ENCODE results near the gene CHP1. TPM values are rescaled to one million over a fixed set of nuclear protein-coding genes. Genes with fewer than 3 reads are reported as not detected.
"Not testable (repeated sequence)": the region's sequence is repeated elsewhere in the genome, so short reads cannot be mapped to it uniquely, and the experiment has no call there.

CHP1 gene
- total RNA-seq, 1 experiment from 2014 or later: 22.5 TPM

GRCh38 chr15:41256577-41257038 is 25.5 kb downstream of the CHP1 start:
- no peak for DNase-seq (ENCODE audit: low read depth)

DNA sequence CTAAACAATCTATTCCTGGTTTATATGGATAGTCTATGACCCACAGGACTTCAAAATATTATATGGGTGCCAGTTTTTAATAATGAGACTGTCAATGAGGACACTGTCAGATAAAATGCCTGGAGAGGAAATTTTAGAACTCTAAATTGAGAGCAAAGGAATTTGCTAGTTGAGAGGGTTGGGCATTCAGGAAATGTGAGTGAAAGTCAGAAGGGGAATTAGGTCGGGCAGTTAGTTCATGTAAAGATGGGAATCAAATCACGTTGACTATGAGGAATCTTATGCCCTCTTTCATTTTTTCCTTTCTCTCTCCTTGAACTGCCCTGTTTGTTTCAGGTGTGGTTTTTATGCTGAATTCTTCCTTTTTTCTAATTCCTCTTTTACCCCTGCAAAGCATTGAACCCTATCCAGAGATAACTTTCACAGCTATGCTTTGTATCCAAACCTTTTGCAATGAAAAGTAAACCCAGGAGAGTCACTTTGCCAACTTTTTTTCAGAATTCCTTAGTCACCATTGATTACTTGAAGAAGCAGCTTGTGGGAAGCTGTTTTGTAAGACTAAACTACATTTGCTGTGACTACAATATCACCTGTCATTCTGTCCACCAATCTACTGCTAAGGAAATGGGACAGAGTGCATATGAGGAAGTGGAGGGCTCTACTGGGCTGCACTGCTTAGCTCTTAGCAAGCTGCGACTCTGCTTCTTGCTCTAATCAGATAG is 27.8 kb downstream of the CHP1 start:
- DNase-seq (ENCODE audit: low read depth): peak; percentile 23

GRCh38 chr15:41259546-41260189 is 28.6 kb downstream of the CHP1 start:
- no peak for DNase-seq (ENCODE audit: low read depth)

- not testable (repeated sequence) for DNase-seq (ENCODE audit: low read depth)
Observed at GRCh38 chr15:41260924-41261323, 29.9 kb downstream of the CHP1 start.

DNA sequence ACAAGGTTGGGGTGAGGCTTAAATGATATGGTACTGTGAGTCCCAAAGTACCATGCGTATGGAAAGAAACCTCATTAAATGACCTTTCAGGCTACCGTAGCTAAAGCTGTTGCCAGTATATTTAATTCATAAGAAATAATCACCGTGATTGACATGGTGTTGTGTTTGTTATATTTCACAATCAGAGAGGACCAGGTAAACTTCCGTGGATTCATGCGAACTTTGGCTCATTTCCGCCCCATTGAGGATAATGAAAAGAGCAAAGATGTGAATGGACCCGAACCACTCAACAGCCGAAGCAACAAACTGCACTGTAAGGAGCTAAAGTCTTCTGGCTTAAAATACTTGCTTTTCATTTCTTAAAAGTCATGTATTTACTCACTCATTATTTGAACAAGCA is 31.5 kb downstream of the CHP1 start:
- no peak for DNase-seq (ENCODE audit: low read depth)

DNA sequence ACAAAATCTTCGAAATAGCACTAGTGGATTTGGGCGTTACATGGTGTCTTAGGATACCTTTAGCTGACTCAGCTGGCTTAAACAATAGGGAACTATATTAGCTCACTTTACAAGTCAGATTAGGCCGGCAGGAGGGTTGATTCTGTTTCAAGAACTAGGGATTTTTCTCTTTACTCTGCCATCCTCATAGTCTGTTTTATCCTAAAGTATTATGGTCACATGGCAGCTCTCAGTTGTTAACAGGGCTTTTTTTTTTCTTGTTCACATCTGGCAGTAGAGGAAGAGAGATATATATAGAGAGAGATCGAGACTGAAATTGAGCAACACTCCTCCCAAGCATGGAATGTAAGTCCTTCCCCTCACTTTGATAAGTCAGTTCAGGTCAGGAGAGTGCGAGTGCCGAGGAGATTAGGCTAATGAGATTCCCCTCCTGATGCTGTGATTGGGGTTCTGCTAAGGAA is 32.9 kb downstream of the CHP1 start:
- no peak for DNase-seq (ENCODE audit: low read depth)

GRCh38 chr15:41269887-41270286 is 38.8 kb downstream of the CHP1 start:
- no peak for DNase-seq (ENCODE audit: low read depth)

GRCh38 chr15:41276831-41277230 is 45.8 kb downstream of the CHP1 start:
- DNase-seq (ENCODE audit: low read depth): no peak

- no peak for DNase-seq (ENCODE audit: low read depth)
Observed at GRCh38 chr15:41278319-41278718, 47.3 kb downstream of the CHP1 start.

GRCh38 chr15:41279535-41280283 is 48.6 kb downstream of the CHP1 start:
- DNase-seq (ENCODE audit: low read depth): no peak

DNA sequence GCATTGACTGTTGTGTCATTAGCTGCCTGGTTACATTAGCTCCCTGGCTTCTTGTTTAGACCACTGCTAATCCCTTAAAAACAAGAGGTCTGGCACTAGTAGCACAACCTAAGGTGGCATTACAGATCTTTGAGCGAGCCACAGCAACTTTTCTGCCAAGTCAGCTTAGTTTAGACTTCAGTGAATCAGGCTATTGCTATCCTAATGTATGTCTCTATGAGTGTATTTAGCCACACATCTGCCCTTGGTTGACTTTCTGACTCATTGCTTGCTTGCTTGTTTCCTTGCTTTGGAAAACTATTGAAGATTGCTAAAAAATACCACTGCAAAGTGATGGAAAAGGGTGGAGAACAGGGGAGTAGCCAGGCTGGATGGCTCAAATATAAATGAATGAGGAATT is 50.2 kb downstream of the CHP1 start:
- peak; percentile 39 for DNase-seq (ENCODE audit: low read depth)

- not testable (repeated sequence) for DNase-seq (ENCODE audit: low read depth)
Observed at GRCh38 chr15:41282436-41282835, 51.4 kb downstream of the CHP1 start.

GRCh38 chr15:41282980-41283652 is 52.0 kb downstream of the CHP1 start:
- not testable (repeated sequence) for DNase-seq (ENCODE audit: low read depth)

DNA sequence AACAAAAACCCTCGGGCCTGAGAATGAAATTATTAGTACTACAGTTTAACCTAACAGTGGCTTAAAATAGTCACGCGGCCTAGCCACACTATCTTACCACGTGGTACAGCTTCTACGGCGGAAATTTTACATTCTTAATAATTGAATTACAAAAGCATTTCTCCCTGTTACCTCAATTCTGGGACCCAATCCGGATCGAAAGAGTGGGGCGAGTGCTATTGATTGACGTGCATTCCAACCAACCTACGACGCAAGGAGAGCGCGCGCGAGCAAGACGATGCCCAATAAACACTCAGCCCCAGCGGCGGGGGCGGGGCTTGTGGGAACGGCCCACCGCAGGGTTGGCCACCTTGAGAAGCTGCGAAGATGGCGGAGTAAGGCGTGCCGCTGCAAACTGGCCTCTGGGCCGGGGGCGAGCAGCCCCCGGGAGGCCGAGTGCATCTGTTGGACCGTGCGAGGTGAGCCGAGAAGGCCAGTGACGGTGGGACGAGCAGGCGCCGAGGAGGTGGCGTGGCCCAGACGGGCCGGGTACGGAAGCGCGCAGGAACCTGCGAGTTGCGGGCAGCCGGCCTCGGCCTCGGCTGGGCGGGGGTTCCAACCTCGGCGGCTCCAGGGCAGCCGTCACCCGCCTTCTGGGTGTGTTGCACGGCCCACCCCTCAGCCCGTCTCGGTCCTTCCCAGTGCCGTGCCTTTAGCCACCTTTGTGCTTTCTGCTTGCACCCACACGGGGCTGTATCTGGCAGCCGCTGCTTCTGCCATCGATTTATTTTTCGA is 52.8 kb downstream of the CHP1 start:
- peak; percentile 98 for DNase-seq (ENCODE audit: low read depth)

DNA sequence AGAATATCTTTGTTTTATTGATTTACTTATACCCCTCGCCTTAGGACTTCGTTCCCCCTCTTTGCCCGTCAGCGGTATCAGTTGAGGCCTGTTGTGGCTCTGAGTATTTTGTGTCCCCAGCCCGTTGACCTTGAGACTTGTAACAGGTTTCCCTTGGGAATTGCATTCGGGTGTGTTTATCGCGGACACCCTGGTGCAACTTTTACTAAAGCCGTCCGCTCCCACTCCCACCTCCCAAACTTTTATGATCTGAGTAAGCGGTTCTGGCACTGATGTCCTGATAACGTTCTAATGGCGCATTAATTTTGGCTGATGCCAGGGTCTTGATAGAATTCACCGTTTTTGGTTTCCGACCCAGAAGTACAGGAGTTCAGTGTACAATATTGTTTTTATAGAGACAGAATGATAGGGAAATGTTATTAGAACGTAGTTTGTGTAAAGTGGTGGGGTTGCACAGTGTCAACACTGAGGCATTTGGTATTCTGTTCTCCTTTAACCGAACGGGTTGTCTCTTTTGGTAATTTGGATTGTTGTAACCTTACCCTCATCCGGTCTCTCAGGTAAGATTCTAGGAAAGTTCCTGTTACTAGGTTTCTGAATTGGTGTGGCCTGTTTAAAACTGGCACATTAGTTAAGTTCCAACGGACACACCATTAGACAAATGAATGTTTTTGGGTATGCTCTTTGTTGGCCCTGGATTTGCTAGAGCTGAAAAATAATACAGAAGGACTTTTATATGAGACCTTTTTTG is 53.5 kb downstream of the CHP1 start:
- peak; percentile 8 for DNase-seq (ENCODE audit: low read depth)

- no peak for DNase-seq (ENCODE audit: low read depth)
Observed at GRCh38 chr15:41285285-41285684, 54.2 kb downstream of the CHP1 start.

DNA sequence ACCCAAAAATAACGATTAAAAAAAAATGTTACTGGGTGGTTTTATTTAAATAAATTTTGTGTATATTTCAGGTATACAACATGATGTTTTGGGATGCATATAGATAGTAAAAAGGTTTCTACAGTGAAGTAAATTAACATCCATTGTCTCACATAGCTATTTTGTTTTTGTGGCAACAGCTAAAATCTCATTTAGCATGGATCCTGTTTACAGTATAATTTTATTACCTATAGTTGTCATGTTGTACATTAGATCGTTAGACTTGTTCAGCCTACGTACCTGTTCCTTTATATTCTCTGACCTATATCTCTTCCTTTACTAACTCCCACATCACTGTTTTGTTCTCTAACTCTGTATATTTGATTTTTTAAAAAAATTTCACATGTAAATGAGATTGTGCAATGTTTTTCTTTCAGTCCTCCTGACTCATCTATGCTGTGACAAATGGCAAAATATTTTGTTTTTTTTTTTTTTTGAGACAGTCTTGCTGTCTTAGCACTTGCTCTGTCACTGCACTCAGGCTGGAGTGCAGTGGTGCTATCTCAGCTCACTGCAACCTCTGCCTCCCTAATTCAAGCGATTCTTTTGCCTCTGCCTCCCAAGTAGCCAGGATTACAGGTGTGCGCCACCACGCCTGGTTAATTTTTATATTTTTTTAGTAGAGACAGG is 55.7 kb downstream of the CHP1 start:
- DNase-seq (ENCODE audit: low read depth): no peak

DNA sequence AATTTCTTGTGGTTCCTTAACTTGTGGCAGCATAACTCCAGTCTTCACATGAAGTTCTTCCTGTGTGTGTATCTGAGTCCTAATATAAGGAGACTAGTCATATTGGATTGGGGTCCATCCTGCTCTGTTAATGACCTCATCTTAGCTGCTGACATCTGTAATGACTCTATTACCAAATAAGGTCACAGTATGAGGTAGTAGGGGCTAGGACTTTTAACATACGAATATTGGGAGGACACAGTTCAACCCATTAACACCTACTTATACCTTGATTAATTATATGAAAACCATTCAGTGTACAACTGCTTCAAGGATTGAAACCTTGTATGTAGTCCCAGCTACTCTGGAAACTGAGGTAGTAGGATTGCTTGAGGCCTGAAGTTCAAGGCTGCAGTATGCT is 57.4 kb downstream of the CHP1 start:
- no peak for DNase-seq (ENCODE audit: low read depth)

DNA sequence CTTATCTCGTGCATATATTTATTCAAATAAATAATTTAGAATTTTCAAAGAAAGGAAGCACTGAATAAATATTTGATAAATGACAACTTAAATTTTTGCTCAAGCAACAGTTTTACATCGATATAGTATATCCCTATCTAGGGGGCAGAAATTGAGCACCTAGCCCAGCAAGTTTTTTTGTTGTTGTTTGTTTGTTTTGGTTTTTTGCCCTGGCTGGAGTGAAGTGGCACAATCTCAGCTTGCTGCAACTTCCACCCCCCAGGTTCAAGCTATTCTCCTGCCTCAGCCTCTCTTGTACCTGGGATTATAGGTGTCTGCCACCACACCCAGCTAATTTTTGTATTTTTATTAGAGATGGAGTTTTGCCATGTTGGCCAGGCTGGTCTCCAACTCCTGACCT is 58.9 kb downstream of the CHP1 start:
- DNase-seq (ENCODE audit: low read depth): no peak

DNA sequence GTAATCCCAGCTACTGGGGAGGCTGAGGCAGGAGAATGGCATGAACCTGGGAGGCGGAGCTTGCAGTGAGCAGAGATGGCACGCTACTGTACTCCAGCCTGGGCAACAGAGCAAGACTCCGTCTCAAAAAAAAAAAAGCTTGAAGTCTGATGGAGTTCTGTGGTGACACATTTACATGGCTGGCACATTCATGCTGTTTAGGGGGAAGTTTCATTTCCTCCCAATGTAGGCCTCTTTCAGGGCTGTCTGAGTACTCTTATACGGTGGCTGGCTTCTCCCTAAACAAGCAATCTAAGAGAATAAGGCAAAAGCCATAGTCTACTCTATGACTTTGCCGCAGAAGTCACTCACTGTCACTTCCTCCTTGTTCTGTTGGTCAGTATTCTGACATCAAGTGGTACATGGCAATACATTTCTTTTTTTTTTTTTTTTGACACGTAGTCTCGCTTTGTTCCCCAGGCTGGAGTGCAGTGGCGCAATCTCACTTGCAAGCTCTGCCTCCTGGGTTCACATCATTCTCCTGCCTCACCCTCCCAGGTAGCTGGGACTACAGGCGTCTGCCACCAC is 60.1 kb downstream of the CHP1 start:
- DNase-seq (ENCODE audit: low read depth): no peak
